ENCODE data around the gene C19orf85.
A peak's percentile ranks its signal among the peaks of the same experiment; 100 is the strongest.

Gene C19orf85

DNA sequence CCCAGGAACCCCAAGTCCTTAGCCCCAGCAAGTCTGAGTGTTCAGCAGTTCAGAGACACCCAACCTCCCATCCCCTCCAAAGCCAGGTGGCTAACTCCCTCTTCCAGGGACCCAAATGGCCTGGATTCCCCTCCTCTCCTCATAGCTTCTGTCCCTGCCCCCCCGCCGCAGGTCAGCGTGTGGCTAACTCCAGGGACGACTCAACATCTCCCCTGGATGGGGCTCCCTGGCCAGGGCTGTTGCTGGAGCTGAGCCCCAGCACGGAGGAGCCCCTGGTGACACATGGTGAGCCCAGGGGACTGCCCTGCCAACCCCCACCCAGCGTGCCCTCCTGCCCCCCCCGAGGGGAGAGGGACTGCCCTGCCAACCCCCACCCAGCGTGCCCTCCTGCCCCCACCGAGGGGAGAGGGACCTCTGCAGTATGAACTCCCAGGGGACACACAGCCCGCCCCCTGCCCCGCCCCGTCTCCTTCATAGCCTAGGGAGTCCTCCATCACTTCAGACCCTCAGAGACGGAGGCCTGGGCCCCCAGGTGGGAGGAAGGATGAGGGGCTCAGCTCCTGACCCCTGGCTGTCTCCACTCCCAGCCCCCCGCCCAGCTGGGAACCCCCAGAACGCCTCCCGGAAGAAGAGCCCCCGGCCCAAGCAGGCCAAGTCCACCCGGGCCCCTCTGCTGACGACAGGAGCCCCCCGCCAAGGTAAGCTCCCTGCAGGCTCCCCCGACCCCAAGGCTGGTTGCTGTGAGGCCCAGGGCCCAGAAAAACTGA, 25.3 kb upstream of the C19orf85 start:
- no peak for FAIRE-seq
- DNase-seq (ENCODE audit: insufficient read length, low spot score): no peak
- TF ChIP-seq PAX5 (IDR thresholded peaks at IDR 0.05; ENCODE audit: insufficient read depth, low read length, severe bottlenecking): no peak
- TF ChIP-seq SPI1 (IDR thresholded peaks at IDR 0.05; ENCODE audit: low read depth, low read length): no peak
- TF ChIP-seq TAF1 (IDR thresholded peaks at IDR 0.05; ENCODE audit: low read depth, low read length): no peak
- TF ChIP-seq POU2F2 (IDR thresholded peaks at IDR 0.05; ENCODE audit: low read depth, low read length): no peak
- no peak for TF ChIP-seq POLR2A (IDR thresholded peaks at IDR 0.05; ENCODE audit: low read depth, low read length)
- TF ChIP-seq POLR2AphosphoS5 (IDR thresholded peaks at IDR 0.05; ENCODE audit: low read depth, low read length): no peak

DNA sequence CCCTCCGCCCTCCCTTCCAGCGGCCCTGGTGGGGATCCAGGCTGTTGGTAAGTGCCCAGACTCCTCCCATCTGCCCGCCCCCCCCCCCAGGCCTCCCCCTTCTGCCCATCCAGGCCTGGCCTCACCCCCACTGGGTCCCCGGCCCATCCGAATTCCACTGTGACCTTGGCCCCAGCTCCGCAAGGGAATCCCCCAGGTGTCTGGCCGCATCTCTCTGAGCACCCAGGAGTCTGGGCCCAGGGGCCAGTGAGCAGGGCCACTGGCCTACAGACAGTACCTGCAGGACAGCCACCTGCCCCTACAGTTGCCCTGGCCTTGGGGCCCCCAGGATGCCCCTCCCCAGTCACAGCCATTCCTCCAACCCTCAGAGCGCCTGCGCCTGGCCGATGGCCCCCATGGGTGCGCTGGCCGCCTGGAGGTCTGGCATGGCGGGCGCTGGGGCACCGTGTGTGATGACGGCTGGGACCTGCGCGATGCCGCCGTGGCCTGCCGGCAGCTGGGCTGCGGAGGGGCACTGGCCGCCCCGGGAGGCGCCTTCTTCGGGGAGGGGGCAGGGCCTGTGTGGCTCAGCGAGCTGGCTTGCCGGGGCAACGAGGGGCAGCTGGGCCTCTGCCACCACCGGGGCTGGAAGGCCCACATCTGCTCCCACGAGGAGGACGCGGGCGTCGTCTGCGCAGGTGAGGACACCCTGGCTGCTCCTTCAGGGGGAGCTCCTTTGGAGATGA, 24.6 kb upstream of the C19orf85 start:
- FAIRE-seq (no peak), DNase-seq (ENCODE audit: insufficient read length, low spot score) (no peak)
- TF ChIP-seq PAX5 (IDR thresholded peaks at IDR 0.05; ENCODE audit: insufficient read depth, low read length, severe bottlenecking) (no peak), POU2F2 (IDR thresholded peaks at IDR 0.05; ENCODE audit: low read depth, low read length) (no peak), POLR2A (IDR thresholded peaks at IDR 0.05; ENCODE audit: low read depth, low read length) (no peak), SPI1 (IDR thresholded peaks at IDR 0.05; ENCODE audit: low read depth, low read length) (no peak), POLR2AphosphoS5 (IDR thresholded peaks at IDR 0.05; ENCODE audit: low read depth, low read length) (no peak), TAF1 (IDR thresholded peaks at IDR 0.05; ENCODE audit: low read depth, low read length) (no peak)

DNA sequence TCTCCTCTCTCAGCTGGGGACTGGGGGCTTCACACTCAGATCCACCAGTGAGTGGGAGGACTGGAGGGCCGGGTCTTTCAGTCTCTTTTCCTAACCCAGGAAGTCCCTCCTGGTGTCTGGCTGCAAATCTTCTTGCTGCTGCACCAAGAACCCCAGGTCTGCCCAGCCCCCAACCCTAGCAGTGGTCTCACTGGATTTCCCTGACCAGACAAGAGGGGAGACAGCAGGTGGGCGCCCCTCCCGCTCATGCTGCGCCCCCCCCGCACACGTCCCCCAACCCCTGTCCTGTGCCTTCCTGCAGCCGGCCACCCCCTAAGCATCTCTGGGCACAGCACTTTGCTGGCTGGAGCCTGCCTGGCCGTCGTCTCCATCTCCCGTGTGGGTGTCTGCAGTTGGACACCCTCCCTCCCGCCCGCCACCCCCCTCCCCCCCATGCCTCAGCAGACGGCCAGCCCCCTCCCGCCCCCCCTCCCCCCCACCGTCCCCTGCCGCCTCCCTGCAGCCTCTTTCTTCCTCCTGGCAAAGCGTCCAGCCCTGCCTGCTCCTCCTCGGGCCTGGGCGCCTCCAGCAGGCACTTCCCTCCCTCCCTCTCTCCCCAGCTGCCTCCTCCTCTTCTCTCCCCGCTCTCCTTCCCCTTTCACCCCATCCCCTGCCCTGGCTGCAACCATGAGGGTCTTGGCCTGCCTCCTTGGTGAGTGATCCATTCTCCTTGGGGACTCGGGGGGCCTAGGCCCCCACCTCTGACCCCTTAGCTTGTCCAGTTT, 23.6 kb upstream of the C19orf85 start, which contains the start of gene SSC5D:
Gene SSC5D, plus strand, starts transcription at position 513 of the 764 bp plus-strand sequence. Its CDS starts 154 bp downstream, at position 667.
- FAIRE-seq: no peak
- TF ChIP-seq PAX5 (IDR thresholded peaks at IDR 0.05; ENCODE audit: insufficient read depth, low read length, severe bottlenecking) (no peak), TAF1 (IDR thresholded peaks at IDR 0.05; ENCODE audit: low read depth, low read length) (no peak), POU2F2 (IDR thresholded peaks at IDR 0.05; ENCODE audit: low read depth, low read length) (no peak), POLR2AphosphoS5 (IDR thresholded peaks at IDR 0.05; ENCODE audit: low read depth, low read length) (no peak), SPI1 (IDR thresholded peaks at IDR 0.05; ENCODE audit: low read depth, low read length) (no peak), POLR2A (IDR thresholded peaks at IDR 0.05; ENCODE audit: low read depth, low read length) (no peak)
- no peak for DNase-seq (ENCODE audit: insufficient read length, low spot score)

DNA sequence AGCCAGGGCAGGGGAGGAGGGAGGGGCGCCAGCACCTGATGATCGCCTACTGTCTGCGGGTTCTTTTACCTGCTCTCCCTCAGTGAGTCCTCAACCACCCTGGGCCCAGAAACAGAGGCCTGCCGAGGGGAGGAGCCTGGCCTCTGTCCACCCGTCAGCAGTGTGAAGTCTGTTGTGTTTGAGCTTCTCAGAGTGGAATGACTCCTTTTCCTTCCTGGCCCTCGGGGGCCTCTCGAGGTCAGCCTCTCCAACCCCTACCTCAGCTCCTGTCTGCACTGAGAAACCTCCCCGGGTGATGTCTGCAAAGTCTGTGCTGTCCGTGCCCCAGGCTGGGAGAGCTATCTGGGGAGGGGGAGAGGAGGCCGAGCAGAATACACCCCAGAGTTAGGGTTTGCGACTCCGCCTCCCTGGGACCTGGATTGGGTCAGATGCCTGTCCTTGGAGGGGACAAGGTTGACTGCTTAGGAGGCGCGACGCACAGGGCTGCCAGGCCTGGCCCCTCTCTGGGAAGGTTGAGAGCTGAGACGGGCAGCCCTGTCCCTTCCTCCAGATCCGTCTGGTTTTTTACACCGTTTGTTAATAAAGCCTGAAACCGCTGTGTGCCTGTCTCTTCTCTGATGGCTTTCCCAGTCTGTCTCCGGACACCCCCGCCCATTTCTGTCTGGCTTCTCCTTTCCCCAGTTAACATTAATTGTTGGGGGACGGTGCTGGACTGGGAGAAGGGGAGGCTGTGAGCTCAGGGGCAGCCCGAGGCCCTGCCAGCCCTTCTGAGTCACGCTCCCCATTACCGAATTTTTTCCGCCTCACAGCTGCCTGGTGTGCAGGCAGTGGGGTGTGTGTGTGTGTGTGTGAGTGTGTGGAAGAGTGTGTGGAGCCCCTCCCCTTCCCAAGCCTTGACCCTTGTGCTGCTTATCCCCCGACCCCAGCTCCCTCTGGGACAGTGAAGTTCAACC, 22.7 kb upstream of the C19orf85 start:
- TF ChIP-seq TAF1 (IDR thresholded peaks at IDR 0.05; ENCODE audit: low read depth, low read length) (no peak), POLR2AphosphoS5 (IDR thresholded peaks at IDR 0.05; ENCODE audit: low read depth, low read length) (no peak), SPI1 (IDR thresholded peaks at IDR 0.05; ENCODE audit: low read depth, low read length) (no peak), POU2F2 (IDR thresholded peaks at IDR 0.05; ENCODE audit: low read depth, low read length) (no peak), POLR2A (IDR thresholded peaks at IDR 0.05; ENCODE audit: low read depth, low read length) (no peak), PAX5 (IDR thresholded peaks at IDR 0.05; ENCODE audit: insufficient read depth, low read length, severe bottlenecking) (no peak)
- no peak for FAIRE-seq
- DNase-seq (ENCODE audit: insufficient read length, low spot score): no peak

DNA sequence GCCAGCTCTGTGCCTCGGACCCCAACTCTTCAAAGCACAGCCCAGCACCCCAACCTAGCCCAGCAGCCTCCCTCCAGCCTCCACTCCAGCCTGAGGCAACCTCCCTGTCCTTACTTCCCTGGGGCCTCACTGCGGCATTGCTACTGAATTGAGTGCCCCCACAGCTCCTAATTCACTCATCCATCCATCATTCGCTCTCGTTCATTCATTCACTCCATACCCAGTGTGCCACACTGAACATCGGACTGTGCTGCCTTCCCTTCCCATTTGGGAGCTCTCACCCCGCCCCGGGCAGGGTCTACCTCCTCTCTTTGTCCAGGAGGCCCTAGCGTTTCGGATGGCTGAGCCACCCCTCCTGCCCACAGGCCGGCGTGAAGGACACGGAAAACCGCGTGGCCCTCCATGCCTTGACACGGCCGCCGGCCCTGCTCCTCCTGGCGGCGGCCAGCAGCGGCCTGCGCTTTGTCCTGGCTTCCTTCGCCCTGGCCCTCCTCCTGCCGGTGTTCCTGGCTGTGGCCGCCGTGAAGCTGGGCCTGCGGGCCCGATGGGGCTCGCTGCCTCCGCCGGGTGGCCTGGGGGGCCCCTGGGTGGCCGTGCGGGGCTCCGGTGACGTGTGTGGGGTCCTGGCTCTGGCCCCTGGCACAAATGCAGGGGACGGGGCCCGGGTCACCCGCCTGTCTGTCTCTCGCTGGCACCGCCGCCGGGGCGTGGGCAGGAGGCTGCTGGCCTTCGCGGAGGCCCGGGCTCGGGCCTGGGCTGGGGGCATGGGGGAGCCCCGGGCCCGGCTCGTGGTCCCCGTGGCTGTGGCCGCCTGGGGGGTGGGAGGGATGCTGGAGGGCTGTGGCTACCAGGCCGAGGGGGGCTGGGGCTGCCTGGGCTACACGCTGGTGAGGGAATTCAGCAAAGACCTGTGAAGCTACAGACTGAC, 21.8 kb upstream of the C19orf85 start:
- FAIRE-seq (peak; percentile 5), DNase-seq (ENCODE audit: insufficient read length, low spot score) (no peak)
- TF ChIP-seq POLR2AphosphoS5 (IDR thresholded peaks at IDR 0.05; ENCODE audit: low read depth, low read length) (no peak), TAF1 (IDR thresholded peaks at IDR 0.05; ENCODE audit: low read depth, low read length) (no peak), PAX5 (IDR thresholded peaks at IDR 0.05; ENCODE audit: insufficient read depth, low read length, severe bottlenecking) (no peak)

DNA sequence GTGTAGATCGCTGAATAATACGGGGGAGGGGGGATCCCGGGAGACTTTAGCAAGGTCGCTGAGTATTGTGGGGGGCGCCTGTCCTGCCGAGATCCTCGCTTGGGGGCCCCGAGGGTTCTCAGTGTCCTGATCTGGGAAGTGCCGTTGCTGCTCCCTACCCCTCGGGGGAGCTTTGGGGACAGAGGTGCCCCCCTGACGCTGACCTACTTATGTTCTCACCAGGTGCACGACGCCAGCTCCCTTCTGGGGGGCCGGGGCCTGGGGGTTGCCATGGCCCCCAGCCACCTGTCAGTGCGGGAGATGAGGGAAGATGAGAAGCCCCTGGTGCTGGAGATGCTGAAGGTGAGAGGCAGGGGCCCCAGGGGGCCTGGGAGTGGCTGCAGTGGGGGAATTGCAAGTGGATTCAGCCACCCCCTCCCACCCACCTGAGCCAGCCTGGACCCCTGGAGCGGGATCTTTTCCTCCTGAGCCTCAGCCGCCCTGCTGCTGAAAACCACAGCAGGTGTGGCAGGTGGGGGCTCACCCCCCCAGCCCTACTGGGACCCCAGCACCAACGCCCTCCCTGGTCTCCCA, 21.0 kb upstream of the C19orf85 start:
- no peak for DNase-seq (ENCODE audit: insufficient read length, low spot score)
- TF ChIP-seq SPI1 (IDR thresholded peaks at IDR 0.05; ENCODE audit: low read depth, low read length) (no peak), TAF1 (IDR thresholded peaks at IDR 0.05; ENCODE audit: low read depth, low read length) (no peak), PAX5 (IDR thresholded peaks at IDR 0.05; ENCODE audit: insufficient read depth, low read length, severe bottlenecking) (no peak), POLR2AphosphoS5 (IDR thresholded peaks at IDR 0.05; ENCODE audit: low read depth, low read length) (no peak)
- FAIRE-seq: no peak

DNA sequence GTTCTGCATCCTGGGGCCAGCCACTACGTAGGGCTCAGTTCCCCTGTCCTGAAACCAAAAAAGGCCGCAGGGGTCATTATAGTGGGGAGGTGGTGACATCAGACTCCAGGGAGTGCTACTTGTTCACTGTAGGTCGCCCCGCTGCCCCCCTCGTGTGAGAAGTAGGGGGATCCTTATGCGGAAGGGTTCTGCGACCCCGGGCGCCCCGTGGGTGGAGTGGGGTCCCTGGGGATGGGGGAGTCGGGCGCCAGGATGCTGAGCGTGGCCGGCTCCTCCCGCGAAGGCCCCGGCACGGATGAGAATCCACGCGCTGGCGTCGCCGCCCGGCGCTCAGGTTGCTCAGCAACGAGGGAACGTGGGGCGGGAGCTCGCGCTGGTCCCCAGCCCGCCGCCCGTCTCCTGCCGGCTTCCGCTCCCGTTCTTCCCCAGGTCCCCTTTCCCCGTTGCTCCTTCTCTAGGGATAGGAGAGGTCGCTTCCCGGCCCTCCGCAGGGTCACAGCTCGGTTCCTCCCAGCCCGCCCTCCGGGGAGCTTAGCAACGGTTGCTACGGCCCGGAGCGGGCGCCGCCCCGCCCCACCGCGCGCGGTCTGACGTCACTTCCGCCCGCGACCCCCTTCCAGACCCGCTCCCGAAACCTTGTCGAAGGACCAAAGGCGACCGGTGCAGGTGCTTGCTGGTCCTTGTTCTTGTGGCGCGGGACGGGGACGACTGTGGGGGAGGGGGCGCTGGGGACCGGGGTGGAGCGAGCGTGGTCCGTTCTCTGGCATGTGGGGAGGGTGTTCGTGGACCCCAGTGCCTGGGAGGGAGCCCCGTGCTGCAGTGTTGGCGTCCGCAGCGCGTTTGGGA, 20.3 kb upstream of the C19orf85 start, which contains the start of gene NAT14:
Gene NAT14, plus strand, starts transcription at position 596 of the 846 bp plus-strand sequence. CDS start 521 bp downstream, outside the sequence.
- peak; percentile 97 for DNase-seq (ENCODE audit: insufficient read length, low spot score)
- peak; percentile 98 for FAIRE-seq
- peak; percentile 24; the same call in 1 of the 2 replicates for TF ChIP-seq POLR2A (IDR thresholded peaks at IDR 0.05; ENCODE audit: low read depth, low read length)
- TF ChIP-seq POLR2AphosphoS5 (IDR thresholded peaks at IDR 0.05; ENCODE audit: low read depth, low read length): no peak
- TF ChIP-seq PAX5 (IDR thresholded peaks at IDR 0.05; ENCODE audit: insufficient read depth, low read length, severe bottlenecking): no peak
- peak; percentile 47 for TF ChIP-seq SPI1 (IDR thresholded peaks at IDR 0.05; ENCODE audit: low read depth, low read length)
